DND-41 (cell line): ENCODE measurements around the gene BCKDHB.

ENCODE experiments used
- ATAC-seq: fragments of 200-7000 bp; cut with Tn5 transposase; 3 replicates; pipeline ENCODE4 v1.9.1; 2021; ENCODE audit warnings: low read depth; ENCODE audit not compliant: insufficient read depth
- DNase-seq: peaks from one replicate; pipeline ENCODE4 v3.0.0-alpha.2; 2020
- H2AFZ ChIP-seq: 2 replicates; pipeline ENCODE4 v1.6.0; 2012; ENCODE audit warnings: low read depth, low read length
- H3K27ac ChIP-seq: 2 replicates; pipeline ENCODE4 v1.5.1; 2012; ENCODE audit warnings: low read length, inconsistent platforms
- H3K27me3 ChIP-seq: fragments of 200-600 bp; sonication (generic); 2 replicates; pipeline ENCODE4 v1.6.0; 2012; ENCODE audit warnings: low read length, mild to moderate bottlenecking, inconsistent platforms; ENCODE audit not compliant: insufficient read depth, poor library complexity
- H3K36me3 ChIP-seq: 2 replicates; pipeline ENCODE4 v1.5.1; 2012; ENCODE audit warnings: low read length, inconsistent platforms; ENCODE audit not compliant: insufficient read depth
- H3K4me1 ChIP-seq: 2 replicates; pipeline ENCODE4 v1.5.1; 2012; ENCODE audit warnings: mild to moderate bottlenecking, low read length; ENCODE audit not compliant: insufficient read depth
- H3K4me2 ChIP-seq: 2 replicates; pipeline ENCODE4 v1.6.0; 2012; ENCODE audit warnings: mild to moderate bottlenecking, moderate library complexity, low read length, inconsistent platforms; ENCODE audit not compliant: insufficient read depth
- H3K4me3 ChIP-seq, 2 experiments: fragments of 200-600 bp in 1 of 2; shearing (Covaris generic) in 1 of 2; 2 replicates each; pipeline ENCODE4 v1.5.1; 2012 to 2016; ENCODE audit warnings: inconsistent platforms in 2 of 2, low read length in 2 of 2, mild to moderate bottlenecking in 2 of 2, low read depth in 1 of 2, moderate library complexity in 1 of 2
- H3K79me2 ChIP-seq: 2 replicates; pipeline ENCODE4 v1.6.0; 2012; ENCODE audit warnings: low read length, inconsistent platforms; ENCODE audit not compliant: insufficient read depth
- H3K9ac ChIP-seq: 2 replicates; pipeline ENCODE4 v1.6.0; 2012; ENCODE audit warnings: low read depth, mild to moderate bottlenecking, inconsistent platforms, low read length, moderate library complexity
- H3K9me3 ChIP-seq: 2 replicates; pipeline ENCODE4 v1.5.1; 2012; ENCODE audit warnings: low read length, moderate library complexity, mild to moderate bottlenecking, inconsistent platforms; ENCODE audit not compliant: insufficient read depth, severe bottlenecking
- H4K20me1 ChIP-seq: 2 replicates; pipeline ENCODE4 v1.6.0; 2012; ENCODE audit warnings: low read length; ENCODE audit not compliant: insufficient read depth
- CTCF ChIP-seq: IDR thresholded peaks from 2 replicates; pipeline ENCODE4 v1.5.1; 2012; ENCODE audit warnings: borderline replicate concordance, low read length, moderate library complexity, mild to moderate bottlenecking; ENCODE audit not compliant: poor library complexity, severe bottlenecking; ENCODE audit errors: extremely low read depth
- EZH2 ChIP-seq: IDR thresholded peaks from 3 replicates; pipeline ENCODE4 v1.6.1; 2012; ENCODE audit warnings: borderline replicate concordance, low read depth, mild to moderate bottlenecking, moderate library complexity, low read length, inconsistent platforms; ENCODE audit not compliant: severe bottlenecking

BCKDHB gene

GRCh38 chr6:80366051-80366450 lies 259.6 kb downstream of the BCKDHB start:
- no peak overlapping the region for H3K4me3 ChIP-seq
- H3K9me3 ChIP-seq = no peaks in the 10 kb centered on the region
- H3K9ac ChIP-seq = no peak overlapping the region
- no peak overlapping the region for H3K27ac ChIP-seq
- no peaks in the 10 kb centered on the region for H4K20me1 ChIP-seq
- no peak overlapping the region for H2AFZ ChIP-seq
- no peak for DNase-seq
- ATAC-seq = no peak
- no peaks in the 10 kb centered on the region for H3K36me3 ChIP-seq
- H3K4me1 ChIP-seq = no peaks in the 10 kb centered on the region
- TF ChIP-seq CTCF = no peak
- H3K4me2 ChIP-seq = no peak overlapping the region
- H3K27me3 ChIP-seq = no peaks in the 10 kb centered on the region
- no peaks in the 10 kb centered on the region for H3K79me2 ChIP-seq

- no peaks in the 10 kb centered on the region for H3K36me3 ChIP-seq
- no peak overlapping the region for H3K27ac ChIP-seq
- DNase-seq (no peak), ATAC-seq (no peak)
- no peak overlapping the region for H3K9ac ChIP-seq
- H3K4me2 ChIP-seq = no peak overlapping the region
- no peak for TF ChIP-seq CTCF
- no peak for TF ChIP-seq EZH2
- H3K27me3 ChIP-seq = no peaks in the 10 kb centered on the region
- H3K79me2 ChIP-seq = no peaks in the 10 kb centered on the region
- H3K4me3 ChIP-seq = no peak overlapping the region
- no peaks in the 10 kb centered on the region for H4K20me1 ChIP-seq
- no peaks in the 10 kb centered on the region for H3K4me1 ChIP-seq
- no peak overlapping the region for H2AFZ ChIP-seq
- no peaks in the 10 kb centered on the region for H3K9me3 ChIP-seq
Observed at GRCh38 chr6:80366714-80367113, 260.2 kb downstream of the BCKDHB start.

GRCh38 chr6:80376411-80376810 lies 269.9 kb downstream of the BCKDHB start:
- Histone ChIP-seq H3K36me3 (no peaks in the 10 kb centered on the region), H2AFZ (no peak overlapping the region), H3K9me3 (no peaks in the 10 kb centered on the region), H3K79me2 (no peaks in the 10 kb centered on the region), H3K27me3 (no peaks in the 10 kb centered on the region), H4K20me1 (no peaks in the 10 kb centered on the region), H3K9ac (no peak overlapping the region), H3K4me1 (no peaks in the 10 kb centered on the region), H3K4me3 (no peak overlapping the region), H3K27ac (no peak overlapping the region), H3K4me2 (no peak overlapping the region)
- DNase-seq (no peak), ATAC-seq (no peak)
- TF ChIP-seq EZH2 (no peak), CTCF (no peak)

GRCh38 chr6:80380566-80380965 lies 274.1 kb downstream of the BCKDHB start:
- no peak for ATAC-seq
- no peaks in the 10 kb centered on the region for H3K4me1 ChIP-seq
- TF ChIP-seq CTCF (no peak), EZH2 (no peak)

More at GRCh38 chr6:80380566-80380965, 274.1 kb downstream of the BCKDHB start:
- no peaks in the 10 kb centered on the region for H3K9me3 ChIP-seq
- no peak overlapping the region for H3K4me2 ChIP-seq
- no peaks in the 10 kb centered on the region for H4K20me1 ChIP-seq
- H3K79me2 ChIP-seq = no peaks in the 10 kb centered on the region
- no peak overlapping the region for H2AFZ ChIP-seq
- H3K9ac ChIP-seq = no peak overlapping the region
- no peaks in the 10 kb centered on the region for H3K27me3 ChIP-seq
- no peak overlapping the region for H3K4me3 ChIP-seq
- no peaks in the 10 kb centered on the region for H3K36me3 ChIP-seq
- no peak for DNase-seq
- H3K27ac ChIP-seq = no peak overlapping the region
